Measurements from ENCODE around the gene MLNR. TPM values are rescaled to one million over a fixed set of nuclear protein-coding genes. Genes with fewer than 3 reads are reported as not detected.
A peak's percentile ranks its signal among the peaks of the same experiment; 100 is the strongest.

Gene MLNR
- polyA plus RNA-seq, 1 donor from 2014 or later = not detected

DNA sequence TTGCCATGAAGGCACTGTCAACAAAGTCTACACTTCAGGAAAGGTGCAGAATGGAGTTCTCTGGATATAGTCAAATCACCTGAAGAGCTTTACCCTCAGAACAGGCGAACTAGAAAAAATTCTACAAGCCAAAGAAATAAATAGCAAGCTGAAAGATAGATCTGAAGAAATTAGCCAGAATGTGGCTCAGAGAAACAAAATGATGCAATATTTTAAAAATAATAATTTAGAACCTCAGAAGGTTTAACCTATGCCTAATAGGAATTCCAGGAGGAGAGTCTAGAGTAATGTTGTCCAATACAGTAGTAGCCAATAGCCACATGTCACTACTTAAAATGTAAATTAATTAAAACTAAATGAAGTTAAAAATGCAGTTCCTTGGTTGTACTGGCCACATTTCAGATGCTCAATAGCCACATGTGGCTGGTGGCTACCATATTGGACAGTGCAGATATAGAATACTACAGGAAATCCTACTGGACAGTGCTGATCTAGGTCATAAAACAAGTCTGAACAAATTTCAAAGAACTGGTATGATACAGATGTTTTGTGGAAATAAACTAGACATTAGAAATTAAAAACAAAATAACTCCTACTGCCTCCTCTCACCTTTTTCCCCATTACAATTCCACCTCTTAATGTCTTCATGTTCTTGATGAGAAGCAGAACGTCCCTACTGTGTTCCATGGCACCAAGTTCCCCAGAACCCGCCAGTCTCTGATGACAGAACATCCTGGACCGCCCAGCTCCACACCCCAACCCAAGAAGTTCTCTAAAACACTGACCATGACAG, 26.9 kb downstream of the MLNR start:
- Histone ChIP-seq H3K4me2 (ENCODE audit: low read length) (peak overlapping the region; percentile 74), H3K27me3 (ENCODE audit: insufficient read depth, low read depth, low read length) (no peaks in the 10 kb centered on the region), H4K20me1 (ENCODE audit: insufficient read depth) (no peaks in the 10 kb centered on the region), H3F3A (ENCODE audit: insufficient read depth, low read length, poor library complexity, severe bottlenecking) (no peaks in the 10 kb centered on the region), H3K9ac (ENCODE audit: low read length) (peak overlapping the region; percentile 76), H2AFZ (ENCODE audit: low read depth, low read length) (peak overlapping the region; percentile 90), H3K27ac (ENCODE audit: low read length) (peak overlapping the region; percentile 38), H3K36me3 (ENCODE audit: insufficient read depth, low read length) (no peaks in the 10 kb centered on the region), H3K9me3 (ENCODE audit: low read length) (no peaks in the 10 kb centered on the region), H3K9me2 (ENCODE audit: insufficient read depth, low read length) (no peaks in the 10 kb centered on the region), H3K79me2 (replicated peaks; ENCODE audit: insufficient read depth, low read length) (no peaks in the 10 kb centered on the region), H3K4me3 (ENCODE audit: low read length) (peak overlapping the region; percentile 75)
- TF ChIP-seq TAF1 (IDR thresholded peaks at IDR 0.05; ENCODE audit: low read depth) = no peak
- TF ChIP-seq, protein P1, sequence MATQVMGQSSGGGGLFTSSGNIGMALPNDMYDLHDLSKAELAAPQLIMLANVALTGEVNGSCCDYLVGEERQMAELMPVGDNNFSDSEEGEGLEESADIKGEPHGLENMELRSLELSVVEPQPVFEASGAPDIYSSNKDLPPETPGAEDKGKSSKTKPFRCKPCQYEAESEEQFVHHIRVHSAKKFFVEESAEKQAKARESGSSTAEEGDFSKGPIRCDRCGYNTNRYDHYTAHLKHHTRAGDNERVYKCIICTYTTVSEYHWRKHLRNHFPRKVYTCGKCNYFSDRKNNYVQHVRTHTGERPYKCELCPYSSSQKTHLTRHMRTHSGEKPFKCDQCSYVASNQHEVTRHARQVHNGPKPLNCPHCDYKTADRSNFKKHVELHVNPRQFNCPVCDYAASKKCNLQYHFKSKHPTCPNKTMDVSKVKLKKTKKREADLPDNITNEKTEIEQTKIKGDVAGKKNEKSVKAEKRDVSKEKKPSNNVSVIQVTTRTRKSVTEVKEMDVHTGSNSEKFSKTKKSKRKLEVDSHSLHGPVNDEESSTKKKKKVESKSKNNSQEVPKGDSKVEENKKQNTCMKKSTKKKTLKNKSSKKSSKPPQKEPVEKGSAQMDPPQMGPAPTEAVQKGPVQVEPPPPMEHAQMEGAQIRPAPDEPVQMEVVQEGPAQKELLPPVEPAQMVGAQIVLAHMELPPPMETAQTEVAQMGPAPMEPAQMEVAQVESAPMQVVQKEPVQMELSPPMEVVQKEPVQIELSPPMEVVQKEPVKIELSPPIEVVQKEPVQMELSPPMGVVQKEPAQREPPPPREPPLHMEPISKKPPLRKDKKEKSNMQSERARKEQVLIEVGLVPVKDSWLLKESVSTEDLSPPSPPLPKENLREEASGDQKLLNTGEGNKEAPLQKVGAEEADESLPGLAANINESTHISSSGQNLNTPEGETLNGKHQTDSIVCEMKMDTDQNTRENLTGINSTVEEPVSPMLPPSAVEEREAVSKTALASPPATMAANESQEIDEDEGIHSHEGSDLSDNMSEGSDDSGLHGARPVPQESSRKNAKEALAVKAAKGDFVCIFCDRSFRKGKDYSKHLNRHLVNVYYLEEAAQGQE (IDR thresholded peaks at IDR 0.05; ENCODE audit: borderline replicate concordance) = no peak
- TF ChIP-seq POLR2AphosphoS5 (IDR thresholded peaks at IDR 0.05) = no peak
- no peak for TF ChIP-seq RAD21 (conservative IDR thresholded peaks at IDR 0.05)
- no peak for TF ChIP-seq EZH2 (IDR thresholded peaks at IDR 0.05; ENCODE audit: borderline replicate concordance, insufficient read depth, low read length, poor library complexity, severe bottlenecking)
- no peak for TF ChIP-seq MXI1 (conservative IDR thresholded peaks at IDR 0.05; ENCODE audit: poor library complexity, severe bottlenecking)
- TF ChIP-seq, protein P2, sequence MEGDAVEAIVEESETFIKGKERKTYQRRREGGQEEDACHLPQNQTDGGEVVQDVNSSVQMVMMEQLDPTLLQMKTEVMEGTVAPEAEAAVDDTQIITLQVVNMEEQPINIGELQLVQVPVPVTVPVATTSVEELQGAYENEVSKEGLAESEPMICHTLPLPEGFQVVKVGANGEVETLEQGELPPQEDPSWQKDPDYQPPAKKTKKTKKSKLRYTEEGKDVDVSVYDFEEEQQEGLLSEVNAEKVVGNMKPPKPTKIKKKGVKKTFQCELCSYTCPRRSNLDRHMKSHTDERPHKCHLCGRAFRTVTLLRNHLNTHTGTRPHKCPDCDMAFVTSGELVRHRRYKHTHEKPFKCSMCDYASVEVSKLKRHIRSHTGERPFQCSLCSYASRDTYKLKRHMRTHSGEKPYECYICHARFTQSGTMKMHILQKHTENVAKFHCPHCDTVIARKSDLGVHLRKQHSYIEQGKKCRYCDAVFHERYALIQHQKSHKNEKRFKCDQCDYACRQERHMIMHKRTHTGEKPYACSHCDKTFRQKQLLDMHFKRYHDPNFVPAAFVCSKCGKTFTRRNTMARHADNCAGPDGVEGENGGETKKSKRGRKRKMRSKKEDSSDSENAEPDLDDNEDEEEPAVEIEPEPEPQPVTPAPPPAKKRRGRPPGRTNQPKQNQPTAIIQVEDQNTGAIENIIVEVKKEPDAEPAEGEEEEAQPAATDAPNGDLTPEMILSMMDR (IDR thresholded peaks at IDR 0.05; ENCODE audit: poor library complexity, severe bottlenecking) = no peak

DNA sequence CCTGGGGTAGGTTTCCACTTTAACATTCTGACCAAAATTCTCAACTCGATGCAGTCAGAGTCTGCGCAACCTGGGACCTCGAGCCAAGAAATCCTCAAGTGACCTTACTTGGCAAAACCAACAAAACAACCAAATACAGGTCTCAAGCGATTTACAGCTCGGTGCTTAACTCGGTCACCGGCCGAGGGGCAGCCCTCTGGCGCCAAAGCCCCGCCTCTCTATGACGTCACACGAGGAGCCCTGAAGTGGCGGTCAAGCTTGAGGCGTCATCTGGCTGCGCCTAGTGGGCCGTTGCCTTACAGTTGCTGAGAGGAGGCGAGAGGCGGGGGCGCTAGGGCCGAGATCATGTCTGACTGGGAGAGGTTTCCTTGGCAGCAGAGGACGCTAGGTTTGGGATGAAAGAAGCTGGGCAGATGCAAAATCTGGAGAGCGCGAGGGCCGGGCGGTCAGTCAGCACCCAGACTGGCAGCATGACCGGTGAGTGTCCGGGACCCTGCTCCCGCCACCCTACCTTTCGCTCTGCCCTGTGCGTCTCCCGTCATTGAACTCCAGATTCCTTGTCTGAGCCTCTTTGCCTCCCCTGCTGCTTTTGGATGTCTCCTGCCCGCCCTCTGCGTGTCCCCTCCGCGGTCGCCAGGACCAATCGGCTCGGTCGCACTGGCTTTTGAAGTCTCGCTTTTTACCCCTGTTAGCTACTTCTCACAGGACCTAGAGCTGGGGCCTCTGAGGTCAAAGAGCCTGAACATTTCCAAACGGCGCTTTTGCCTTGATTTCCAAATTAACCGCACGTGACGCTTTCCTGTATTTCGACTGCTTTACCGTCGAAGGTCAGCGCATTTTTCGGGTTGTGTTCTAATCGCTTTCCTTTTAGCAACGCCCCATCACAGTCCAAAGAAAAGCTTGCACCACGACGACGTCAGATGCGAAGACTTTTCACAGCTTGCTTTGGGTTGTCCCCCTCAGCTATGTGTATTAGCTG, 27.8 kb downstream of the MLNR start, which contains the start of gene CDADC1:
TSS of gene CDADC1 (plus strand) at position 283 of the 979 bp plus-strand sequence. CDS start at position 396, 113 bp downstream.
- Histone ChIP-seq H4K20me1 (ENCODE audit: insufficient read depth) (no peaks in the 10 kb centered on the region), H3K36me3 (ENCODE audit: insufficient read depth, low read length) (no peaks in the 10 kb centered on the region), H3K27ac (ENCODE audit: low read length) (peak within 1 kb of the TSS; percentile 38), H3K9me3 (ENCODE audit: low read length) (no peaks in the 10 kb centered on the region), H3K27me3 (ENCODE audit: insufficient read depth, low read depth, low read length) (no peaks in the 10 kb centered on the region), H3K4me3 (ENCODE audit: low read length) (peak within 1 kb of the TSS; percentile 75), H3K9ac (ENCODE audit: low read length) (peak within 1 kb of the TSS; percentile 76), H2AFZ (ENCODE audit: low read depth, low read length) (peak within 1 kb of the TSS; percentile 90), H3F3A (ENCODE audit: insufficient read depth, low read length, poor library complexity, severe bottlenecking) (no peaks in the 10 kb centered on the region), H3K79me2 (replicated peaks; ENCODE audit: insufficient read depth, low read length) (no peaks in the 10 kb centered on the region), H3K9me2 (ENCODE audit: insufficient read depth, low read length) (no peaks in the 10 kb centered on the region), H3K4me2 (ENCODE audit: low read length) (peak within 1 kb of the TSS; percentile 74)
- TF ChIP-seq, protein P2 (IDR thresholded peaks at IDR 0.05; ENCODE audit: poor library complexity, severe bottlenecking) = peak; percentile 34
- TF ChIP-seq POLR2AphosphoS5 (IDR thresholded peaks at IDR 0.05) = peak; percentile 87
- TF ChIP-seq EZH2 (IDR thresholded peaks at IDR 0.05; ENCODE audit: borderline replicate concordance, insufficient read depth, low read length, poor library complexity, severe bottlenecking) = no peak
- TF ChIP-seq MXI1 (conservative IDR thresholded peaks at IDR 0.05; ENCODE audit: poor library complexity, severe bottlenecking) = peak; percentile 78
- TF ChIP-seq TAF1 (IDR thresholded peaks at IDR 0.05; ENCODE audit: low read depth) = no peak
- TF ChIP-seq, protein P1 (IDR thresholded peaks at IDR 0.05; ENCODE audit: borderline replicate concordance) = no peak
- peak; percentile 18 for TF ChIP-seq RAD21 (conservative IDR thresholded peaks at IDR 0.05)
- TF ChIP-seq SMC3 (conservative IDR thresholded peaks at IDR 0.05; ENCODE audit: poor library complexity) = no peak
- TF ChIP-seq EP300 (conservative IDR thresholded peaks at IDR 0.05; ENCODE audit: poor library complexity, severe bottlenecking) = no peak

All from neural cell (in vitro differentiated cells).